ENCODE measurements around the gene GRIK5. TPM values are rescaled to one million over a fixed set of nuclear protein-coding genes. Genes with fewer than 3 reads are reported as not detected.

Gene GRIK5
- total and polyA plus RNA-seq, 2 of the 8 experiments (the other 6 are each of a cell fraction or from before 2014, with no cell fraction given): 17.8 to 42.9 TPM

DNA sequence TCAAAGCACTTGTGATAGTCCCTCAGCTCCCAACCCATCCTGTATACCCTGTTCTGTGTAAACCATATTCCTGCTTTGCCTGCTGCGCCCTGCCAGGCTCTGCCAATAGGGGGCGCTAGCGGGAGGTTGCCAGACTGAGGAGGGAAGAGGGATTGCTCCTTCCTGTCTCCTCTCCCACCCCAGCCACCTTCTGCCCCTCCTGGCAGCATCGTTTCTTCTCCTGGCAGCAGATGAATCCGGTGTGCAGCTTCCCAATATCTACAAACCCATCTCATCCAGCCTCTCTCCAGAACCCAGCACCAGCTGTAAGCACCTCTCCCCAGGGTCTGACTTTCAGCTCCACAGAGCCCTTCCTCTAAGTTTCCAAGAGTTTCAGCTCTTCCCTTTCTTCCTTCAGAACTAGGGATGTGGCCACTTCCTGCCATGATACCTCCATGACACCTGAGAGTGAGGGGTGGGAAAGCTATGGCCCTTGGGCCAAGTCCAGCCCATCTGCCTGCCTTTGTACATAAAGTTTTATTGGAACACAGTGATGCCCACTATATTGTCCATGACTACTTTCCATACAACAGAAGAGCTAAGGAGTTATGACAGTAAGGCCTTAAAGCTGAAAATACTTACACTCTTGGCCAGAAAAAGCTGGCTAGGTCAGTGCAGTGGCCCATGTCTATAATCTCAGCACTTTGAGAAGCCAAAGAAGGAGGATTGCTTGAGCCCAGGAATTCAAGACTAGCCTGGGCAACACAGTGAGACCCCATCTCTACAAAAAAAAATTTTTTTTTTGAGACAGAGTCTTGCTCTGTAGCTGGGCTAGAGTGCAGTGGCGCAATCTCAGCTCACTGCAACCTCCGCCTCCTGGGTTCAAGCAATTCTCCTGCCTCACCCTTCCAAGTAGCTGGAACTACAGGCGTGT is 41.4 kb downstream of the GRIK5 start:
- H4K91ac ChIP-seq (replicated peaks; ENCODE audit: insufficient read length, low read length): no peak overlapping the region
- H3K27ac ChIP-seq (ENCODE audit: low read depth, low read length): peak overlapping the region; percentile 0; the same call in 1 of the 2 replicates
- 47% methylated on average over 8 of the region's 8 CpGs; no CpG with 5 or more reads in 1 of the 2 experiments for WGBS, 2 experiments (ENCODE audit: extremely low coverage in 1 of 2, insufficient coverage in 1 of 2, insufficient read length in 1 of 2, insufficient replicate concordance in 2 of 2, low coverage in 1 of 2, low lambda C conversion rate in 2 of 2, missing lambda C conversion rate in 1 of 2)
- POLR2A ChIA-PET (ENCODE audit: partially characterized antibody): interaction anchor here (0.6 to 1.8 kb wide), 11 partner anchors 10 to 605 kb away, joined by 3 to 9 read pairs (median 3); partner anchors contain the start of gene ZNF574
- no peak overlapping the region for H2AFZ ChIP-seq (ENCODE audit: low read length)
- H3K18ac ChIP-seq (ENCODE audit: extremely low read depth, low read length): no peak overlapping the region
- H3K36me3 ChIP-seq (ENCODE audit: control insufficient read depth in 2 of 4, insufficient read depth in 4 of 4, low read length in 3 of 4): peaks cover 0 to 5% (median 4%) of the 10 kb centered on the region in 4 experiments; a peak in 4 of 8 replicates
- no peak overlapping the region for H2BK20ac ChIP-seq (ENCODE audit: low read length)
- no peaks in the 10 kb centered on the region for H3K79me2 ChIP-seq (ENCODE audit: control insufficient read depth in 1 of 2, insufficient read depth in 2 of 2, low read length in 2 of 2)
- H3K4me3 ChIP-seq (ENCODE audit: extremely low read depth in 1 of 4, insufficient read depth in 2 of 4, low read depth in 3 of 4, low read length in 4 of 4): peak overlapping the region; percentile 25 to 59 (median 40); a peak in 6 of 8 replicates
- peak; percentile 86 for FAIRE-seq
- DNase-seq (ENCODE audit: low read depth in 1 of 2, low spot score in 2 of 2): peak; percentile 44 to 98
- H4K8ac ChIP-seq (ENCODE audit: extremely low read depth, insufficient read depth, low read length): peak overlapping the region; percentile 0; the same call in 1 of the 2 replicates
- CTCF ChIA-PET (ENCODE audit: partially characterized antibody): interaction anchor here (0.5 to 3.7 kb wide), 34 partner anchors 9 to 302 kb away, joined by 3 to 58 read pairs (median 6); partner anchors contain the start of gene GRIK5
- no peaks in the 10 kb centered on the region for H3K27me3 ChIP-seq (replicated peaks in 1 of 4; ENCODE audit: control insufficient read depth in 3 of 4, extremely low read depth in 1 of 4, insufficient read depth in 3 of 4, low read length in 3 of 4)
- no peaks in the 10 kb centered on the region for H3K79me1 ChIP-seq (ENCODE audit: low read depth, low read length)
- no peak overlapping the region for H2BK120ac ChIP-seq (replicated peaks; ENCODE audit: low read depth, low read length)
- H2BK12ac ChIP-seq (ENCODE audit: low read depth, low read length): peak overlapping the region; percentile 11; the same call in 1 of the 2 replicates
- no peaks in the 10 kb centered on the region for H3K23me2 ChIP-seq (ENCODE audit: low read depth, low read length)
- no peak overlapping the region for H2BK15ac ChIP-seq (ENCODE audit: low read length)
- no peak overlapping the region for H3K23ac ChIP-seq (ENCODE audit: insufficient read length)
- H3K4me1 ChIP-seq (replicated peaks in 1 of 4; ENCODE audit: control insufficient read depth in 3 of 4, insufficient read depth in 4 of 4, low read length in 3 of 4): peaks cover 0 to 7% (median 5%) of the 10 kb centered on the region in 4 experiments; a peak in 5 of 7 replicates
- H2AK5ac ChIP-seq (ENCODE audit: low read depth, low read length): no peak overlapping the region
- no peak overlapping the region for H2BK5ac ChIP-seq (ENCODE audit: low read depth, low read length)
- peak overlapping the region; percentile 5 to 55; a peak in 3 of 4 replicates for H3K4me2 ChIP-seq (ENCODE audit: insufficient read depth in 1 of 2, low read depth in 2 of 2, low read length in 2 of 2)
- no peak overlapping the region for H3K14ac ChIP-seq (ENCODE audit: insufficient read length)
- no peak overlapping the region for H3K56ac ChIP-seq (replicated peaks; ENCODE audit: insufficient read length, low read depth, low read length)
- peaks cover 0 to 2% of the 10 kb centered on the region in 2 experiments for H4K20me1 ChIP-seq (replicated peaks in 1 of 2; ENCODE audit: control insufficient read depth in 1 of 2, insufficient read depth in 2 of 2, low read length in 2 of 2)
- no peaks in the 10 kb centered on the region for H3K9me3 ChIP-seq (ENCODE audit: insufficient read depth in 2 of 2, low read depth in 1 of 2, low read length in 1 of 2)
- 0 out of 7 replicates have a peak overlapping the region, but pooled peaks of 1 of the 4 experiments have one; percentile 13 for H3K9ac ChIP-seq (replicated peaks in 1 of 4; ENCODE audit: extremely low read depth in 1 of 4, low read depth in 3 of 4, low read length in 3 of 4)
- no peak overlapping the region for H4K5ac ChIP-seq (ENCODE audit: insufficient read length, low read depth, low read length)
- no peak overlapping the region for H3K4ac ChIP-seq (replicated peaks; ENCODE audit: insufficient read length, low read depth, low read length)
- TF ChIP-seq CHD1 (IDR thresholded peaks at IDR 0.05; ENCODE audit: low read depth, low read length) (no peak), TAF1 (IDR thresholded peaks at IDR 0.05; ENCODE audit: low read depth, low read length) (peak; percentile 43; the same call in 1 of the 2 replicates), POLR2AphosphoS5 (IDR thresholded peaks at IDR 0.05; ENCODE audit: low read depth, low read length) (peak; percentile 40; the same call in 1 of the 2 replicates), PHF8 (conservative IDR thresholded peaks at IDR 0.05; ENCODE audit: low read depth, low read length) (0 out of 2 replicates have a peak, but pooled peaks have one; percentile 42), SIN3A (conservative IDR thresholded peaks at IDR 0.05 in 1 of 2, IDR thresholded peaks at IDR 0.05 in 1 of 2; ENCODE audit: low read depth in 1 of 2, low read length in 2 of 2) (peak in 1 of 2 experiments; percentile 73; a peak in 1 of 4 replicates), GABPA (IDR thresholded peaks at IDR 0.05; ENCODE audit: borderline replicate concordance, insufficient read depth, low read length) (peak; percentile 82; the same call in 1 of the 2 replicates), CEBPB (IDR thresholded peaks at IDR 0.05; ENCODE audit: low read depth, low read length) (no peak), EGR1 (IDR thresholded peaks at IDR 0.05; ENCODE audit: borderline replicate concordance, low read depth, low read length) (no peak; the same call in 1 of the 2 replicates), ZNF274 (IDR thresholded peaks at IDR 0.05; ENCODE audit: borderline replicate concordance, extremely low read depth, low read length) (no peak), SP2 (IDR thresholded peaks at IDR 0.05; ENCODE audit: low read length) (no peak), SIX5 (IDR thresholded peaks at IDR 0.05; ENCODE audit: low read depth, low read length) (no peak)
